RCC 7860 (cell line): ENCODE results near the gene PXDC1.
"Not testable (repeated sequence)": the region's sequence is repeated elsewhere in the genome, so short reads cannot be mapped to it uniquely, and the experiment has no call there.

ENCODE experiments used
- DNase-seq: peaks from one replicate; pipeline ENCODE4 v3.0.0-alpha.2; 2015; ENCODE audit warnings: low spot score
- FAIRE-seq: peaks from 2 replicates; lab custom pipeline; 2012; peaks lifted over from hg19 to GRCh38; lab: Jason Lieb, UNC

PXDC1 gene

DNA sequence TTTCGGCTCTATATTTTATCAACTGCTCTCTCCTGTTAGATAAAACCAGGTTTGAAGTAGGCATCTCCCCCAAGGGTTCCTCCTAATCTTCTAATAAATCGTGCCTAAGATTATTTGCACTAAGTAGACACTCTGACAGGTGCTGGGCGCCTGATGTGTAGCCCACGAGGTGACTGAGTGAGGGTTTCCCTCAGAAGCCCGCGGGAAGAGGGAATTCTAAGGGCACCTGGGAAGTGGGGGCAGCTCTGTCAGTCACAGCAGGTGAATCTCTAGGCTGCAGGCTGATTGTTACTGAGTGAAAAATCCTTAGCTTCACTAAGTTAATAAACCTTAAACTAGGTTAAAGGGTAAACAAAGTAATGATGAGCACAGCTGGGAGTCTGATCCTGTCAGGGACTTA, 68.2 kb downstream of the PXDC1 start:
- no peak for DNase-seq
- FAIRE-seq = no peak

DNA sequence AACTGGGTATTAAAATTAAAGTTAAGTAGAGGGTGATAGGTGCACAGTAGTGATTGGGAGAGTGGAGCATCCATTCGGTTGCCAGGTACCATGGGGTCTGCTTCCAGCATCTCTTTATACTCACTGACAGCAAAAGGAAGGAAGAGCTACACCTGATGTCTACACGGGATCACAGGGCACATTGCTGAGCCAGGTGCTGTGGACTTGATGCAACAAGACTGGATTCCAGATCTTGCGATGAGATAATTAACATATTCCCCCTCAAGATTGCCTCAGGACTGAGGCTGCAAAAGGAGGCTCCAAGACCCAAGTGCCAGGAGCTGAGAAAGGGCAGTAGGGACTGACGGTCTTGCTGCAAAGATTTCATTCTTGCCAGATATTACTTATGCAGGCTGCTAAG, 72.6 kb downstream of the PXDC1 start:
- no peak for DNase-seq

DNA sequence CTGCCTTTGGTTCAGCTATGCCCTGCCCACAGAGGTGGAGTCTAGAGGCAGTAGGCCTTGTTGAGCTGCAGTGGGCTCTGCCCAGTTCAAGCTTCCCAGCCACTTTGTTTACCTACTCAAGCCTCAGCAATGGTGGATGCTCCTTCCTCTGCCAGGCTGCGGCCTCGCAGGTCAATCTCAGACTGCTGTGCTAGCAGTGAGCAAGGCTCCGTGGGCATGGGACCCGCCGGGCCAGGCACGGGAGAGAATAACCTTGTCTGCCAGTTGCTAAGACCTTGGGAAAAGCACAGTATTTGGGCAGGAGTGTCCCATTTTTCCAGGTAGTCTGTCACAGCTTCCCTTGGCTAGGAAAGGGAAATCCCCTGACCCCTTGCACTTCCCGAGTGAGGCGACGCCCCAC, 73.8 kb downstream of the PXDC1 start:
- FAIRE-seq, DNase-seq: not testable (repeated sequence)

More for the DNA sequence above, 72.6 kb downstream of the PXDC1 start:
- no peak for FAIRE-seq

DNA sequence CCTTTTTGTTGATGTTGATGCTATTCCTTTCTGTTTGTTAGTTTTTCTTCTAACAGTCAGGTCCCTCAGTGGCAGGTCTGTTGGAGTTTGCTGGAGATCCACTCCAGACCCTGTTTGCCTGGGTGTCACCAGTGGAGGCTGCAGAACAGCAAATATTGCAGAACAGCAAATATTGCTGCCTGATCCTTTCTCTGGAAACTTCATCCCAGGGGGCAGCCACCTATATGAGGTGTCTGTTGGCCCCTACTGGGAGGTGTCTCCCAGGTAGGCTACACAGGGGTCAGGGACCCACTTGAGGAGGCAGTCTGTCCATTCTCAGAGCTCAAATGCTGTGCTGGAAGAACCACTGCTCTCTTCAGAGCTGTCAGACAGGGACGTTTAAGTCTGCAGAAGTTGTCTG, 74.2 kb downstream of the PXDC1 start:
- FAIRE-seq = not testable (repeated sequence)

More for the DNA sequence above, 74.2 kb downstream of the PXDC1 start:
- not testable (repeated sequence) for DNase-seq
